ENCODE data around the gene ZFP36.

Gene ZFP36

GRCh38 chr19:39384839-39385568, 21.6 kb upstream of the ZFP36 start:
- DNase-seq (ENCODE audit: low spot score), result no peak

GRCh38 chr19:39385629-39386411, 20.8 kb upstream of the ZFP36 start:
- no peak for DNase-seq (ENCODE audit: low spot score)

- DNase-seq (ENCODE audit: low spot score), result no peak
These were observed 20.1 kb upstream of the ZFP36 start for GRCh38 chr19:39386557-39386956.

GRCh38 chr19:39388657-39389056, 18.0 kb upstream of the ZFP36 start:
- DNase-seq (ENCODE audit: low spot score), result no peak

GRCh38 chr19:39389631-39390414, 16.8 kb upstream of the ZFP36 start:
- DNase-seq (ENCODE audit: low spot score), result no peak

GRCh38 chr19:39390451-39390750, 16.2 kb upstream of the ZFP36 start:
- DNase-seq (ENCODE audit: low spot score), result no peak

GRCh38 chr19:39390751-39391437, 15.8 kb upstream of the ZFP36 start, which contains the start of the genes MED29 and PAF1:
Gene MED29 (plus strand): TSS chr19:39391378. CDS start chr19:39391423, 45 bp downstream.
Gene PAF1 (minus strand): TSS chr19:39391106. CDS start chr19:39390864, 242 bp downstream.
- peak; percentile 98 for DNase-seq (ENCODE audit: low spot score)

GRCh38 chr19:39397360-39398296, 9.0 kb upstream of the ZFP36 start:
- DNase-seq (ENCODE audit: low spot score), result peak; percentile 89

GRCh38 chr19:39398297-39398864, 8.3 kb upstream of the ZFP36 start:
- DNase-seq (ENCODE audit: low spot score), result no peak

- no peak for DNase-seq (ENCODE audit: low spot score)
These were observed 7.0 kb upstream of the ZFP36 start for GRCh38 chr19:39399668-39400050.

GRCh38 chr19:39400061-39400460, 6.6 kb upstream of the ZFP36 start:
- no peak for DNase-seq (ENCODE audit: low spot score)

GRCh38 chr19:39401070-39401548, 5.5 kb upstream of the ZFP36 start:
- no peak for DNase-seq (ENCODE audit: low spot score)

- DNase-seq (ENCODE audit: low spot score), result no peak
These were observed 4.9 kb upstream of the ZFP36 start for GRCh38 chr19:39401549-39402345.

GRCh38 chr19:39402346-39403300, 4.0 kb upstream of the ZFP36 start:
- DNase-seq (ENCODE audit: low spot score), result peak; percentile 91

- DNase-seq (ENCODE audit: low spot score), result peak; percentile 97
These were observed 3.0 kb upstream of the ZFP36 start for GRCh38 chr19:39403331-39404312.

- DNase-seq (ENCODE audit: low spot score), result no peak
These were observed 1.2 kb upstream of the ZFP36 start for GRCh38 chr19:39405261-39405957.

Measured in left forelimb (tissue), 1 donor.